ENCODE measurements around the gene JPH4.
A peak's percentile ranks its signal among the peaks of the same experiment; 100 is the strongest.

Gene JPH4

DNA sequence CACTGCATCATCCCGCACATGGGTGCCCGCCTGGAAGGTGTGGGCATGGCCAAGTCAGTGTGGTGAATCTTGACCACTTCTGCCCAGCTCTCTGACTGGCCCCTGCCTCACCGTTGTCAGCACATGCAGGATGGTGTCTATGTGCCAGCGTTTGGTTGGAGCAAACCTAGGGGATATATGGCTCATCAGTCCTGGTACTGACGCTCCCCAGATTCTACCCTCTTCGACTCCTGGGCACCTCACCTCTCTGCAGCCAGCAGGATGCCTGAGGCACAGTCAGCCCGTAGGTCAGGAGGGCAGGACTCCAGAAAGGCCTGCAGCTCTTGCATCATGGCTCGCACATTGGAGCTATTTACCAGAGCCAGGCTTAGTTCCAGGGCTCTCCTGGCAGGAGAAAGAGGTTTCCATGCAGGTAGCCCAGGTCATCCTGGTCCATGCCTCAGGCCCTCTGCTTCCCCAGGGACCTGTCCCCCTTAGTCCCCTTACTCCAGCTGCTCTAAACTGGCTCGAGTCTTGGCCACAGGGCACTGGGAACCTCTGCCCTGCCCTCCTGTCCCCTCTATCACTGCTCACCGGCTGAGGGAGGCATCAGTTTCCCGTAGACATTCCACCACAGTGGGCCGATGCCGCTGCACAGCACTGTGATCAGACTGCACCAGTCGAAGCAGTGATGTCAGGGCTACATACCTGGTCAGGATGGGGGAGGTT, 15.0 kb downstream of the JPH4 start:
- TF ChIP-seq, protein P1, sequence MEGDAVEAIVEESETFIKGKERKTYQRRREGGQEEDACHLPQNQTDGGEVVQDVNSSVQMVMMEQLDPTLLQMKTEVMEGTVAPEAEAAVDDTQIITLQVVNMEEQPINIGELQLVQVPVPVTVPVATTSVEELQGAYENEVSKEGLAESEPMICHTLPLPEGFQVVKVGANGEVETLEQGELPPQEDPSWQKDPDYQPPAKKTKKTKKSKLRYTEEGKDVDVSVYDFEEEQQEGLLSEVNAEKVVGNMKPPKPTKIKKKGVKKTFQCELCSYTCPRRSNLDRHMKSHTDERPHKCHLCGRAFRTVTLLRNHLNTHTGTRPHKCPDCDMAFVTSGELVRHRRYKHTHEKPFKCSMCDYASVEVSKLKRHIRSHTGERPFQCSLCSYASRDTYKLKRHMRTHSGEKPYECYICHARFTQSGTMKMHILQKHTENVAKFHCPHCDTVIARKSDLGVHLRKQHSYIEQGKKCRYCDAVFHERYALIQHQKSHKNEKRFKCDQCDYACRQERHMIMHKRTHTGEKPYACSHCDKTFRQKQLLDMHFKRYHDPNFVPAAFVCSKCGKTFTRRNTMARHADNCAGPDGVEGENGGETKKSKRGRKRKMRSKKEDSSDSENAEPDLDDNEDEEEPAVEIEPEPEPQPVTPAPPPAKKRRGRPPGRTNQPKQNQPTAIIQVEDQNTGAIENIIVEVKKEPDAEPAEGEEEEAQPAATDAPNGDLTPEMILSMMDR (IDR thresholded peaks at IDR 0.05; ENCODE audit: insufficient read depth, low read depth, low read length, missing control alignments), result no peak
- no peak overlapping the region for H3K4me3 ChIP-seq (ENCODE audit: low read depth, low read length)
- no peak for DNase-seq (ENCODE audit: low read depth)

DNA sequence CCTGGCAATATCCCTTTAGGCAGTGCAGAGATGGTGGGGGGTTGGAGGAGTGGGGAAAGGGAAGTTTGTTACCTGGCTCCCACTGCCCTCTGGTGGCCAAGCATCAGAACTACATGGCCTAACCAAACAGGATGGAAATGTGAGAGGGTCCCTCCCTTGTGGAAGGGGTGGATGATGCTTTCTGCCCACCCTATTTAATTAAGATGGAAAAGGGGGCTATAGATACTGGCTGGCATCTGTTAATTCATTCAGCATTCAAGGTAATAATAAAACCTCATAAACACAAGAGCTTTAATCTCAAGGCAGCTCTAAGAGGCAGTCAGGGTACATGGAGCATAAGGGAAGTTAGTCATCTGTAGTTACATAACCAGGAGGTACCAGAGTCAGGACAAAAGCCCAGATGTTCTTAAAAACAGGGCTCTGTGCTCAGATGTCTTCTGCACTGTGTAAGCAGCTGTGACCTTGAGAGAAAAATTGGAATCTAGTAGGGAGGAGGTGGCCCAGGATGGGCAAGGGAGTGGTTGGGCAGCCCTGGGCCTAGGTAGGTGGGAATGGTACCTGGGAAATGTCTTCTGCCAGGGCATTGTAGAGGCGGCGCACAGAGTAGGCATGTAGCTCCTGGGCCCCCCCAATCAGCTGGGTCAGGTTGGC, 15.6 kb downstream of the JPH4 start:
- peak; percentile 66 for DNase-seq (ENCODE audit: low read depth)
- H3K4me3 ChIP-seq (ENCODE audit: low read depth, low read length), result no peak overlapping the region
- TF ChIP-seq, protein P1 (IDR thresholded peaks at IDR 0.05; ENCODE audit: insufficient read depth, low read depth, low read length, missing control alignments), result peak; percentile 95

DNA sequence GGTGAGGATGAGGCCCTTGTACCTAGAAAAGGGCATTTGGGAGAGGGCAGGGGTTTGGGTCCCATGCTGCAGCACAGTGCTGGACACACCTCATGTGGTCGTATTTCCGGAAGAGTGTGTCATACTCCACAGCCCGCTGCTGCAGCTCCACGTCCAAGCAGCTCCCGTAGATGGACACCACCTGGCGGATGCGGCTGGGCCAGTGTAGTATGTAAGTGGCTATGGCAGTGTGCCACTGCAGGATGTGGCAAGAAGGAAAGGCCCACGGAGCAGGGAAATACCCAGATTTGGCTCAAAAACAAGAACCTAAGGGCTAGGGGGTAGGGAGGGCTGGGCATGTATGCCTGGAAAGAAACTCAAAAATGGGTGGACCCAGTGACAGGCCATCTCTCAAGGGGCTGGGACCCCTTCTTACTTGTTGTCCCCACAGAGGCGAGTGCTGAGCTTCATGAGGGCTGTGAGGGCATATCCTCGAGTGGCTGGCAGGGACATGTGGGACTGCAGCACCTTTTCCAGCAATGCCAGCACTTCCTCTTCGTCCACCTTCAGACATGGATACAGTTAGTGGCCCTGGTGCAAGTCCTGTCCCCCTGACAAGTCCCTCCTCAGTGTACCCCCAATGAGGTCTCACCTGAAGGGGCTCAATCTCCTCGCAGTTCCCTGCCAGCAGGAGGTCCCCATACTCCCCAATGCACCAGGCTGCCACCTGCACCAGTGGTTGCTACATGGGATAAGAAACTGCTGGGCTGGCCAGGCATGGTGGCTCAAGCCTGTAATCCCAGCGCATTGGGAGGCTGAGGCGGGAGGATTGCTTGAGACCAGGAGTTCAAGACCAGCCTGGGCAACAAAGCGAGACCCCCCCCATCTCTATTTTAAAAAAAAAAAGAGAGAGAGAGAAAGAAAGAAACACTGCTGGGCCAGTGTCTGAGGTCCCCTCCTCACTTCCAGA, 16.4 kb downstream of the JPH4 start:
- DNase-seq (ENCODE audit: low read depth), result no peak
- TF ChIP-seq, protein P1 (IDR thresholded peaks at IDR 0.05; ENCODE audit: insufficient read depth, low read depth, low read length, missing control alignments), result no peak

DNA sequence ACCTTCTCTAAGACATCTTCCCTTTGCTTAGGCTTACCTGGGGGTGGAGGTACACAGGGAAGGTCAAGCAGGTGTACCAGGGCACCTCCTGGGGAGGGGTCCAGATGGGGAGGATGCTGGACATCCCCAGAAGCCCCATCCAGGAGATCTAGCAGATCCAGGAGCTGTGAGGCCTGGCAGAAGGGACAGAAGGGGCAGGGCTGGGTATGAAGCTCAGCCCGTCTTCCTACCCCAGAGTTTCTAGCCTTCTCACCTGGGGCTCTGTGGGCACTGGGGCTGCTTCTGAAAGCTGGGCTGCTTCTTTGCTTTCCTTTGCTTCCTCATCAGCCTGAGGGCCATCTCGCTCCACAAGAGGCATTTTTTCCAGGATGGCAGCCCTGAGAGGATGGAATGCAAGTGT, 17.3 kb downstream of the JPH4 start:
- TF ChIP-seq, protein P1 (IDR thresholded peaks at IDR 0.05; ENCODE audit: insufficient read depth, low read depth, low read length, missing control alignments), result no peak
- H3K4me3 ChIP-seq (ENCODE audit: low read depth, low read length), result no peak overlapping the region
- no peak for DNase-seq (ENCODE audit: low read depth)

More for the DNA sequence above, 16.4 kb downstream of the JPH4 start:
- no peak overlapping the region for H3K4me3 ChIP-seq (ENCODE audit: low read depth, low read length)

DNA sequence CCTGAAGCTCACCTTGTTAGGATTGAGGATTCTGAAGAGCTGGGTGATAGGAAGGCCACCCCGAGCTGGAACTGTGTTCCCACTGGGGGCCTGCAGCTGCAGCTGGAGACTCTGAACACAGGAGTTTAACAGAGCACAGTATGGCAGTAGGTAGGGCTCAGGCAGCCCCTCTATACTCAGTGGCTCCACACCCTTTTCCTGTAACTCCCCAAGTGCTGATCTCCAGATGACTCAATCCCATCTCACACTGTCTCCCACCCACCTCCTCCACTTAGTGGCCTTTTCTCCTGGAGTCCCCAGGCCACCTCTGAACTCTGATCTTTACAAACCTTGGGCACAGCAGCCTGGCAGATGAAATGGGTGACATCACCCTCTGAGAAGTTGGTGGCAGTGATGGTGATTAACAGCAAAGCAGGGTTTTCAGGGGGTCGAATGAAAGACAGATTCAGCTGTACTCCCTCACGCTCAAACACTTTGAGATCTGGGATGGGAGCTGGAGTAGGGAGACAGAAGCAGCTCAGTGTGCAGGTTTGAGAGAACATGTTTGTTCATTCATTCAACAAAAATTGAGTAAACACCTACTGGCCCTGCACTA, 18.6 kb downstream of the JPH4 start:
- no peak for DNase-seq (ENCODE audit: low read depth)
- TF ChIP-seq, protein P1 (IDR thresholded peaks at IDR 0.05; ENCODE audit: insufficient read depth, low read depth, low read length, missing control alignments), result no peak
- H3K4me3 ChIP-seq (ENCODE audit: low read depth, low read length), result no peak overlapping the region
